Loucy (cell line): ENCODE data around the gene CNFN.

ENCODE experiments used
- H2AFZ ChIP-seq: fragments of 200-600 bp; sonication (generic); 2 replicates; pipeline ENCODE4 v1.6.0; 2016; ENCODE audit warnings: antibody characterized with exemption, mild to moderate bottlenecking, low read length, moderate library complexity
- H3F3A ChIP-seq: fragments of 200-600 bp; 2 replicates; pipeline ENCODE4 v1.6.0; 2016; ENCODE audit warnings: antibody characterized with exemption, low read depth, mild to moderate bottlenecking
- H3K27me3 ChIP-seq: fragments of 200-600 bp; sonication (generic); 2 replicates; pipeline ENCODE4 v1.6.1; 2014; ENCODE audit warnings: low read length, mild to moderate bottlenecking; ENCODE audit not compliant: insufficient read depth, poor library complexity, severe bottlenecking
- H3K36me3 ChIP-seq: fragments of 200-600 bp; sonication (generic); 2 replicates; pipeline ENCODE4 v1.6.1; 2016; ENCODE audit warnings: low read length; ENCODE audit not compliant: insufficient read depth
- H3K4me1 ChIP-seq: fragments of 200-600 bp; sonication (generic); 2 replicates; pipeline ENCODE4 v1.5.1; 2014; ENCODE audit warnings: low read length, mild to moderate bottlenecking; ENCODE audit not compliant: insufficient read depth, poor library complexity, severe bottlenecking
- H3K4me2 ChIP-seq: fragments of 200-600 bp; sonication (generic); 2 replicates; pipeline ENCODE4 v1.6.0; 2014; ENCODE audit warnings: antibody characterized with exemption, low read length, low read depth, mild to moderate bottlenecking; ENCODE audit not compliant: poor library complexity, severe bottlenecking
- H3K4me3 ChIP-seq: fragments of 200-600 bp; sonication (generic); 2 replicates; pipeline ENCODE4 v1.5.1; 2014; ENCODE audit warnings: low read length, mild to moderate bottlenecking, mixed read lengths; ENCODE audit not compliant: poor library complexity, severe bottlenecking
- H3K79me2 ChIP-seq: fragments of 200-600 bp; sonication (generic); 2 replicates; pipeline ENCODE4 v1.6.1; 2014; ENCODE audit warnings: low read length; ENCODE audit not compliant: insufficient read depth
- H3K9ac ChIP-seq: fragments of 200-600 bp; sonication (generic); 2 replicates; pipeline ENCODE4 v1.6.0; 2014; ENCODE audit warnings: mild to moderate bottlenecking, low read depth, low read length, moderate library complexity; ENCODE audit not compliant: poor library complexity, severe bottlenecking
- H3K9me2 ChIP-seq: fragments of 200-600 bp; sonication (generic); replicated peaks from 2 replicates; pipeline ENCODE4 v1.6.1; 2016; ENCODE audit warnings: low read depth, low read length, mixed read lengths
- H3K9me3 ChIP-seq: fragments of 200-600 bp; sonication (generic); 2 replicates; pipeline ENCODE4 v1.6.1; 2014; ENCODE audit warnings: mild to moderate bottlenecking, antibody characterized with exemption, low read length, low read depth; ENCODE audit not compliant: insufficient read depth
- H4K20me1 ChIP-seq: fragments of 200-600 bp; sonication (generic); 2 replicates; pipeline ENCODE4 v1.6.0; 2014; ENCODE audit warnings: antibody characterized with exemption, low read length, mild to moderate bottlenecking; ENCODE audit not compliant: insufficient read depth, poor library complexity, severe bottlenecking
- EZH2phosphoT487 ChIP-seq: fragments of 200-600 bp; IDR thresholded peaks from 2 replicates; pipeline ENCODE4 v1.6.1; 2018; ENCODE audit warnings: antibody characterized with exemption, mild to moderate bottlenecking, moderate library complexity, borderline replicate concordance
- TF ChIP-seq, protein P1 (sequence below): fragments of 200-600 bp; sonication (generic); conservative IDR thresholded peaks from 2 replicates; pipeline ENCODE4 v1.5.1; 2014; ENCODE audit warnings: mild to moderate bottlenecking, antibody characterized with exemption, low read length

The CNFN gene

DNA sequence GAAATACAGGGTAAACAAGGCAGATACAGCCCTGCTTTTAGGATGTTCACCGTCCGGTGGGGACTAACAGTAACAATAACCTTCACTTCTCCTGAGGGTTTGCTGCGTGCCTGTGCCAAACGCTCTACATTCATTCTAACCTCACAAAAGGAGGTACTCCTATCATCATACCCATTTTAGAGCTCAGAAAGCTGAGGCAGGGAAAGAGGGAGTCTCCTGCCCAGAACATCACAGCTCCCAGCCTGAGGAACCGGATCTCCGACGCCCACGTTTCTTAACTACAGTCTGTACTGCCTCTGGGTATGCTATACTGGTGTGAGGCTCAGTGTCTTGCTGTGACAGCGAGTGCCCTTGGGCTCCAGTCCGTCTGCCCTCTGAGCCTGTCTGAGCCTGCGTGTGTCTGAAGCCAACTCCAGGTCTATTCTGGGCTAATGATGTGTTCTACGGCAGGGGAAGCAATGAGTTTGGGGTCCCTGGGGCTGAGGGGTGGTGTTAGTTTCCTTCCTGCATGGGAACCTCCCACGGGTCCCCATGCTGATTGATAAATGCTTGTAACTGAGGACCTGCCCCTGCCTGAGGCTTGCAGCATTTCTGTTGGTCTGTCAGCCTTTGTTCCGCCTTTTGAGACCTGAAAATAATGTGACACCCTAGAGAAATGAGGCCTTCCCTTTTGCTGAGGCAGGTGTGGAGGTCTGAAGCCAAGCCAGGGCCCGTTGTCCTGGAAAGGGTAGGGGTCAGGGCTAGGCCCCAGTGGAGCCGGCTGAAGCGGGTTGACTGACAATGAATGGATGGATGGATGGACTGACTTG lies 32.2 kb upstream of the CNFN start:
- no peaks in the 10 kb centered on the region for H3K9me3 ChIP-seq
- H3K9me2 ChIP-seq: no peaks in the 10 kb centered on the region
- peak overlapping the region; percentile 73 for H3K9ac ChIP-seq
- no peaks in the 10 kb centered on the region for H3F3A ChIP-seq
- H3K4me3 ChIP-seq: peak overlapping the region; percentile 74
- peaks cover 16% of the 10 kb centered on the region; the same call in 1 of the 2 replicates for H3K79me2 ChIP-seq
- H3K27me3 ChIP-seq: no peaks in the 10 kb centered on the region
- H3K36me3 ChIP-seq: no peaks in the 10 kb centered on the region
- H3K4me2 ChIP-seq: peak overlapping the region; percentile 93
- TF ChIP-seq, protein P1, sequence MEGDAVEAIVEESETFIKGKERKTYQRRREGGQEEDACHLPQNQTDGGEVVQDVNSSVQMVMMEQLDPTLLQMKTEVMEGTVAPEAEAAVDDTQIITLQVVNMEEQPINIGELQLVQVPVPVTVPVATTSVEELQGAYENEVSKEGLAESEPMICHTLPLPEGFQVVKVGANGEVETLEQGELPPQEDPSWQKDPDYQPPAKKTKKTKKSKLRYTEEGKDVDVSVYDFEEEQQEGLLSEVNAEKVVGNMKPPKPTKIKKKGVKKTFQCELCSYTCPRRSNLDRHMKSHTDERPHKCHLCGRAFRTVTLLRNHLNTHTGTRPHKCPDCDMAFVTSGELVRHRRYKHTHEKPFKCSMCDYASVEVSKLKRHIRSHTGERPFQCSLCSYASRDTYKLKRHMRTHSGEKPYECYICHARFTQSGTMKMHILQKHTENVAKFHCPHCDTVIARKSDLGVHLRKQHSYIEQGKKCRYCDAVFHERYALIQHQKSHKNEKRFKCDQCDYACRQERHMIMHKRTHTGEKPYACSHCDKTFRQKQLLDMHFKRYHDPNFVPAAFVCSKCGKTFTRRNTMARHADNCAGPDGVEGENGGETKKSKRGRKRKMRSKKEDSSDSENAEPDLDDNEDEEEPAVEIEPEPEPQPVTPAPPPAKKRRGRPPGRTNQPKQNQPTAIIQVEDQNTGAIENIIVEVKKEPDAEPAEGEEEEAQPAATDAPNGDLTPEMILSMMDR: no peak
- no peak for TF ChIP-seq EZH2phosphoT487
- H2AFZ ChIP-seq: no peak overlapping the region
- peaks cover 22% of the 10 kb centered on the region for H4K20me1 ChIP-seq
- H3K4me1 ChIP-seq: peaks cover 33% of the 10 kb centered on the region

DNA sequence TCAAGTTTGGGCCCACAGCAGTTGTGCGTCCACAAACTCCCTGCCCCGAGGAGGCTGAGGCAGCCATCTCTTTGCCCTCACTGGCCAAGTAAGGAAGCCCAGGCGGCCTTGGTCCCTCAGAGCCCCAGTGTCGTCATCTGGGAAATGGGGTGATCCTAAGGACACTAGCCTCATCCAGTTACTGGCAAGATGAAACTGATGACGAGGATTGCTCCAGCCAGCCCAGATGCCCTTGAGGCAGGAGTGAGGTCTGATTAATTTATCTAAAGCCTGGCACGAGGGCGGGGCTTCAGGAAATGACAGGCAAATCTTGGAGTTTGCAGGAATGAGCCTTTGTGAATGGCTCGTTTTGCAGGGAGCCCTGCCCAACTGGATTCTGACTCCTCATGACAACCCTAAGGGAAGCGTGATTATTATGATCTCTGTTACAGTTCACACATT lies 31.5 kb upstream of the CNFN start:
- H2AFZ ChIP-seq: no peak overlapping the region
- H3K4me2 ChIP-seq: peak overlapping the region; percentile 93
- peaks cover 33% of the 10 kb centered on the region for H3K4me1 ChIP-seq
- H3K79me2 ChIP-seq: peaks cover 16% of the 10 kb centered on the region; the same call in 1 of the 2 replicates
- H4K20me1 ChIP-seq: peaks cover 22% of the 10 kb centered on the region
- no peak for TF ChIP-seq EZH2phosphoT487
- no peaks in the 10 kb centered on the region for H3K27me3 ChIP-seq
- H3K4me3 ChIP-seq: peak overlapping the region; percentile 74
- H3K9me2 ChIP-seq: no peaks in the 10 kb centered on the region
- no peaks in the 10 kb centered on the region for H3F3A ChIP-seq
- peak overlapping the region; percentile 73 for H3K9ac ChIP-seq
- no peaks in the 10 kb centered on the region for H3K9me3 ChIP-seq
- no peaks in the 10 kb centered on the region for H3K36me3 ChIP-seq

DNA sequence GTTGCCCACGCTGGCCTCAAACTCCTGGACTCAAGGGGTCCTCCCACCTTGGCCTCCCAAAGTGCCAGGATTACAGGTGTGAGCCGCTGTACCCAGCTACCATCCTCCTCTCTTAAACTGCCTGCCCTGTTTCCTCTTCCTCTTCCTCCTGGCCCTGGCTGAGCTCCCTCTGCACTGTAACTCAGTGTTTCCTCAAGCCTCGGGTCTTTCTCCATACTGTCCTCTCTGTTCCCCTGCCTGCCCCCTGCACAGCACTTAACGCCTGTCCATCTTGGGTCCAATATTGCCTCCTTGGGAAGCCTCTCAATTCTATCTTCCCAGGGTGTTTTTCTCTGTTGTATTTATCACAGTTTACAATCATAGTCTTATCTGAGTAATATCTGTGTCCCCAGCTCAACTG lies 31.0 kb upstream of the CNFN start:
- Histone ChIP-seq H2AFZ (no peak overlapping the region), H3K36me3 (no peaks in the 10 kb centered on the region), H3K4me2 (peak overlapping the region; percentile 93), H3F3A (no peaks in the 10 kb centered on the region), H3K4me3 (peak overlapping the region; percentile 74), H3K9me2 (no peaks in the 10 kb centered on the region), H3K4me1 (peaks cover 33% of the 10 kb centered on the region), H3K79me2 (peaks cover 16% of the 10 kb centered on the region; the same call in 1 of the 2 replicates), H3K9me3 (no peaks in the 10 kb centered on the region), H4K20me1 (peaks cover 22% of the 10 kb centered on the region), H3K27me3 (no peaks in the 10 kb centered on the region), H3K9ac (peak overlapping the region; percentile 73)
- TF ChIP-seq EZH2phosphoT487: no peak
- TF ChIP-seq, protein P1: no peak
